LHCN-M2 (cell line): ENCODE data around the gene FBXL15. TPM values are rescaled to one million over a fixed set of nuclear protein-coding genes. Genes with fewer than 3 reads are reported as not detected.

Experiments
- DNase-seq: peaks from one replicate; pipeline ENCODE4 v3.0.0-alpha.2; 2012; ENCODE audit warnings: low read depth
- total RNA-seq: library from RNA; depleted of rRNA; stranded (reverse); fragments of >200 nt; gene quantifications from 2 replicates; pipeline ENCODE4 v1.2.3, GENCODE V29; 2014

The FBXL15 gene
- total RNA-seq, 1 experiment from 2014 or later, result 15.9 TPM

GRCh38 chr10:102409604-102410428, 10.8 kb upstream of the FBXL15 start:
- no peak for DNase-seq

GRCh38 chr10:102410429-102411073, 10.1 kb upstream of the FBXL15 start:
- no peak for DNase-seq

DNA sequence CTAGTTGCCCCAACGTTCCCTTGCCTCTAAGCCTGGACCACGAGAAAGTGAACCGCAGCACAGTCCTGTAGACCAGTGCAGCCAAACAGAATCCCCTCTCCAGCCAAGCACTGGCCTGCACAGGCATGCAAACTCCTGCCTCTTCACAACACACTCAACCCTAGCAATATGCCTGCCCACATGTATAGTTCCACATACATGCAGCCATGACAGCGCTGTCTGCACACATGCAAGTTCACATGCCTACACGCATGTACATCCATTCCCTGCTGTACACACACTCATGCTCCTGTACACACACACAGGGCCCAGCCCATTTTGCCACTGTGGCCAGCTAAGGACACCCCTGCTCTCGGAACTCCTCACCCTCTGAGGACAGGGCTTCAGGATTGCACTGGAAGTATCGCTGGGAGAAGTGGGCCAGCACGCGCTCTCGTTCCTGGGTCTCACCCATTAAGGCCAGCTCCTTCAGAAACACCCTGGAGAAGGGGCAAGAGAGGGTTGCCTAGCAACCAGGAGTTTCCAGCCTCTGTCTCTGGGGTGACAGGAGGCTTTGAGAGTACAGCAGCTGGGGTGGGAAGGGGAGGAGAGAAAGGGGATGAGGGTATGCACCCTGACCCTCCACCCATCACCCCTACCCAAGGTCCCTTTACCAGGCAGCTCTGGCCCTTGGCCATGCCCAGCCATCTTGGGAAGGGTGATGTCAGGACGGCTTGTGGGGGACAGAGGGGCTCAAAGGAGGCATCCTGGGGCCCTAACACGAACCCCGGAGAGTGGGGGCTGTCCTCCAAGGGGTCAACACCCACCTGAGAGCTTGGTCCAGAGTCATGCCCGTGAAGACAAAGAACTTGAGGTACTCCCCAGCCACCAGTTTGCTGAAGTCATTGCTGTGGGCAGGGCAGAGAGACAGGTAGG, 9.0 kb upstream of the FBXL15 start:
- no peak for DNase-seq

GRCh38 chr10:102412293-102412692, 8.3 kb upstream of the FBXL15 start:
- DNase-seq, result no peak

DNA sequence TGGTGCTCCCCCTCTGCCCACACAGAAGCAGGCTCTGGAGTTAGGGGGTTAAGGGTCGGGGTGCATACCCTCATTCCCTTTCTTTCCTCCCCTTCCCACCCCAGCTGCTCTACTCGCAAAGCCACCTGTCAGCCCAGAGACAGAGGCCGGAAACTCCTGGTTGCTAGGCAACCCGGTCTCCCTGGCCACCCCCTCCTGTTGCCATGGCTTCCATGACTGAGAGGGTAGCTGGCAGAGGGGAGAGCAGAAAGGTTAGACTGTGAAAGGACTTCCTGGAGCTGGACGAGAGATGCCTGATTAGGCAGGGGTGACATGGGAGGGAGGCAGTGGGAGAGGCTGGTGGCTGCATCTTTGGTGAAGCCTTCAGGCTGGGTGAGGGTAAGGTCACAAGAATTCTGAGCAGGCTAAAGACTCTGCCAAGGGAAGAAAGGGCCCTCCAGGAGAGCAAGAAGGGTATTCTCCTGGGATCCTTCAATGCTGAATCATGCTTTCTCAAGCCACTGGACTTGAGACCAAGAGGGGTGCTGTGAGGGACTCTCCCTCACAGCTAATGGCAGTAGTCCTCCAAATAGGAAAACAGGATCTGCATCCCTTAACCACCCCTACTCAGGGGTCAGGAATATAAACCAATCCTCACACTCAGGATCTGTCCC, 7.5 kb upstream of the FBXL15 start:
- DNase-seq, result peak; percentile 37

DNA sequence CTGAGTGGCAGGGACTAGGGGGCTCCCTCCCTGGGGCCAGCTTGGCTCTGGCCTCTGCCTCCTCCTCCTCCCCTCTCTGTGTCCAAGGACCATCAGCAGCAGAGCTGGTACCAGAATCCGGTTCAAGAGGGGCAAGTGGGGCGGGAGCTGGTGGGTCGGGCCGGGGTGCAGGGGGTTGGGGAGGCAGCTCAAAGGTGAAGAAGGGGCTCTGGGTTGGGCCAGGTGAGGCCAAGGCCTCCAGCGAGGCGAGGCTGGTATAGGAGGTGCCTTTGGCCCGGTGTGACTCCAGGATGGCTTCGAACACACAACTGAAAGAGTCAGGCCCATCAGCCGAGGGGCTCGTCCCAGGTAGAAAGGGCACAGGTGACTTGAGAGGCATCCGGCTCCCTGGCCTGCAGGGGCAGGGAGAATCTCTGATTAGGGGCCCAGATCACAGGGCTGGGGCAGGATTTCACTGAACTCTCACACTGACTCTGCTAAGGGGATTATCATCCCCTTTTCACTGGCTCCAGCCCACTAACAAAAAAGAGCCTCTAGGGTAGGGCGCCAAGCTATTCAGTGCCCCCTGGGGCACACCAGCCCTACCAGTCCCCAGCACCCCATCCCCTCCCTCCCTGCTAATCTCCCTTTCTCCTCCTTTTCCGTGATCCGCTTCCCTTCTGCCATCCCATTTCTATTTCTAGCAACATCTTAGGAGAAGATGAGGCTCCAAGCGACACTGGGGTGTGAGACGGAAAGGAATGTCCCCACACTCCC, 6.7 kb upstream of the FBXL15 start:
- DNase-seq, result no peak

DNA sequence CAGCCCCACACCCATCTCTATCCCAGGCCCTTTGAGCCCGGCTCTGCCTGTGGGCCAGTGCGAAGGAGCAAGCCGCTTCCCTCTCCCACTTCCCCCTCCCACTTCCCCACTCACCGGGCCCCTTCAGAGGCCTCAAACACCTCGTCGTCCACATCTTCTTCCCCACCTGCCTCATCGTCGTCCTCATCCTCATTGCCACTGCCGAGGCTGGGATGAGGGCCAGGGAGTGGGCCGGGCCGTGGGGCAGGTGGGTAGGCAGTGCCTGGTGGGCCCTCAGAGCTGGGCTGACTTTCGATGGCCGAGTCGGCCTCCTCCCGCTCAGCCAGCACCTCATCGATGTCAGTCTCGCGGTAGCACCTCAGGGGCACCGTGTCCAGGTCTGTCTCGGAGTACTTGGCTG, 5.9 kb upstream of the FBXL15 start:
- no peak for DNase-seq

DNA sequence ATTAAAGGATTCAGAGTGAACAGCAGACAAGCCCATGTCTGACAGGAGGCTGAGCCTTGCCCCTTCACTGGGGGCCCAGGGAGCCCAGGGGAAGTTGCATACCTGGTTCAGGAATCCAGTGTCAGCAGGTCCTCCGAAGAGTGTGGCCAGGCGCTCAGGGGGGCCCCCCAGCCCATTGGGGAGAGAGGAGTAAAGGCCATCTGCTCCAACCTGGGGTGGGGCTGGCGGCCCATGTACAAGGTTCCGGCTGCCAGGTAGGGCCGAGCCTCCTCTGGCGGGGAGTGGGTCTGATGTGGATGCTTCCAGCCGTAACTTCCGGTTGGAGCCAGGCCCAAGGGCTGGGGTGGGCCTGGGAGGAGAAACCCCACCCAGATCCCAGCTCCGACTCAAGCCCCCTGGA, 4.4 kb upstream of the FBXL15 start:
- no peak for DNase-seq

- no peak for DNase-seq
Observed at GRCh38 chr10:102416695-102417094, 3.9 kb upstream of the FBXL15 start.

- DNase-seq, result no peak
Observed at GRCh38 chr10:102418622-102419268, 1.9 kb upstream of the FBXL15 start, which contains the start of gene PSD. Gene PSD (minus strand): TSS chr10:102418785. CDS start chr10:102417038, 1,747 bp downstream.

- DNase-seq, result peak; percentile 10
Observed at GRCh38 chr10:102419269-102420180, 1.1 kb upstream of the FBXL15 start.

GRCh38 chr10:102420181-102420713, 389 bp upstream of the FBXL15 start:
- no peak for DNase-seq

DNA sequence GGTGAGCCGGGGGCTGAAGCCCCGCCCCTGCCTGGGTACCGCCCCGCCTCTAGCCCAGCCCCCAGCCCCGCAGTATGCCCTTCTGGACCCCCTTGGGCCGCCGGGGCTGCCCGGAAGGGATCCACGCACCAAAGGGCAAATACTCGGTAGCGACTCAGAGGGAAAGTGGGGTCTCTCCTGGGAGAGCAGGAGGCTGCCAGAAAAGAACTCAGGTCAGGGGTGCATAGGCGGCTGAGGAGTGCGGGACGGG, 796 bp downstream of the FBXL15 start:
- DNase-seq, result no peak

DNA sequence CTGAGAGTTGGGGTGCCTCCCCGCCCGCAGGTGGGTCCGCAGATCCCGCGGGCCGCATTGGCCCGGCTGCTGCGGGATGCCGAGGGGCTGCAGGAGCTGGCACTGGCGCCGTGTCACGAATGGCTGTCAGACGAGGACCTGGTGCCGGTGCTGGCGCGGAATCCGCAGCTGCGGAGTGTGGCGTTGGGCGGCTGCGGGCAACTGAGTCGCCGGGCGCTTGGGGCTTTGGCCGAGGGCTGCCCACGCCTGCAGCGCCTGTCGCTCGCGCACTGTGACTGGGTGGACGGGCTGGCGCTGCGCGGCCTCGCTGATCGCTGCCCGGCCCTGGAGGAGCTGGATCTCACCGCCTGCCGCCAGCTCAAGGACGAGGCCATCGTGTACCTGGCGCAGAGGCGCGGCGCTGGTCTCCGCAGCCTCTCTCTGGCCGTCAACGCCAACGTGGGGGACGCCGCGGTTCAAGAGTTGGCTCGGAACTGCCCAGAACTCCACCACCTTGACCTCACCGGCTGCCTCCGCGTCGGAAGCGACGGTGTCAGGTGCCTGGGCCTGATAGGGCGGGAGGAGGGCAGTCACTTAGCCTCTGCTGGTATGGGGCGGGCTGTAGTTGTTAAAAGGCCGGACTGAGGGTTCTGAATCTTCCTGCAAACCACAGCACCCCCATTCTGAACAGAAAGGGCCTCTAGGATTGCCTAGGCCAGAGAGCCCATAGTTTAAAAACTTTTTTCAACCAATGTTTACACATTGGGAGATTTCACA, 1.3 kb downstream of the FBXL15 start:
- DNase-seq, result peak; percentile 11

- DNase-seq, result peak; percentile 53
Observed at GRCh38 chr10:102422545-102423129, 2.0 kb downstream of the FBXL15 start.

DNA sequence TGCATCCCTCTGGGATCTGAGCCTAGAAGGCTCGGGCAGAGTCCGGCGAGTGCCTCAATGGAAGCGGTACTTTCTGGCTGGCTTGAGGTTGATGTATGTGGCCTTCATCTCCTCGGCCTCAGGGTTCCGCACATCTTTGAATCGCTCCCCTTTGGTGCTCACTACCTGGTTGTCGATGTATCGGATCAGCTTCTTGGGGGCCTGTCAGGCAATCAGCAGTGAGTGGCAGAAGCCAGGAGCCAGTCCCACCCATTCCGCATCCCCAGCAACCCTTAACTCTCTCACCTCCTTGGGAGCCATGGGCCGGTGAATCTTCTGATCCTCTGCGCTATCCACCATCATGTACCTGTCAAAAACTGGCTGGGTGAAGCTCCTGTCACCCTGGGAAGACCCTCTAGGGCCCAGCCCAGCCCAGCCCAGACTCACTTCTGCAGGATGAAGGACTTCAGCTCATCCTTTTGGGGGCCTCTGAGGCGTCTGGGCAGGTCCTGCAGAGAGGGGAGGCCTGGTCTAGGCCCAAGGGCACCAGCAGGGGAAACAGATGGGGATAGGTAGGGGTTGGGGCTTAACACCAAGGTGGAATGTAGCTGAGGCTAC, 2.8 kb downstream of the FBXL15 start:
- DNase-seq, result no peak

DNA sequence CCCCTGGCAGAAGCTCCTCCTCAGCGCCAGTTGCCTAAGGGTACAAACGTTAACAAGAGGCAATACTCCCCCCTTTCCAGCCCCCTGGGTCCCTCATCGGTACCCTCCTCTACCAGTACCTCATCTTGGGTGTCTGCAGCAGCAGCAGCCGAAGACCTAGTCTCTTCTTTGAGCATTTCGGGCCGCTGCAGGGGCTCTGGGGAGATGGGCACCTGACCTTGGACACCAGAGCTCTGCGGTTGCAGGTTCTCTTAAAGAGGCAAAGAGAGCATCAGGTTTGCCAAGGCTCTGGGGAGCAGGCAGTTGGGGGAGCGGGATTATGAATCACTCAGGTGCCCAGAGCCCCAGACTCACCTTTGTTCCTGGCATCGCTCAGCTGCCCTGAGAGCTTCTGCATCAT, 3.5 kb downstream of the FBXL15 start:
- no peak for DNase-seq

GRCh38 chr10:102424916-102425315, 4.3 kb downstream of the FBXL15 start:
- DNase-seq, result no peak
